Measurements from ENCODE around the gene SHANK2.
"Not testable (repeated sequence)": the region's sequence is repeated elsewhere in the genome, so short reads cannot be mapped to it uniquely, and the experiment has no call there.

SHANK2 gene

DNA sequence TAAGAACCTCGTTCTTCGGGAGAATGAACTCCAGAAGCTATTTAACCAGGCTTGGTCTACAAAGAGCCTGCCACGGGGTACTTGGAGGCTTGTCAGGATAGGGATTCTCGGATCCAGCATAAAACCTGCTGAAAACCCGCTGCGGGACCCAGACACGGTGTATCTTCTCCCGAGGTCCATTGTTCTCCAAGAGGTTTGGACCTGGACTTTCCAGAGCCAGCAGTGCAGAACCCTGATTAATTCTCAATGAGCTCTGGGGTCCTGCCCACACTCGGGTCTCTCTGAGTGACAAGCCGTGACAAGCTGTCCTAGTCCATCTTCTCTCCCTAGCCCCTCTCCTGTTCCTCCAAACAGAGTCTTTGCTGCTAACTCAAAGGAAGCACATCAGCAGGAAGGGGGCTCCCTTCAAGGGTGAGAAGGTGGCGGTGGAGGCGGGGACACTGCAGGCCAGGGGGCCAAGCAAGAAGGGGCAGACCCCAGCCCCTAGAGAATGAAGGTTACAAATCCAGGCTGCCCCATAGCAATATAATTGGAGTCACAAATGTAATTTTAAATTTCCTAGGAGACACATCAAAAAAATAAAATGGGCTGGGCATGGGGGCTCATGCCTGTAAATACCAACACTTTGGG lies 12.2 kb downstream of the SHANK2 start:
- Histone ChIP-seq H3K4me2 (peak overlapping the region; percentile 69 to 98 (median 89); a peak in 20 of 22 replicates), H4K20me1 (no peaks in the 10 kb centered on the region), H3K4me3 (no peak overlapping the region; a peak in 1 of 20 replicates), H3K9me3 (replicated peaks in 1 of 11) (no peaks in the 10 kb centered on the region), H3K36me3 (no peaks in the 10 kb centered on the region), H3K27ac (peak overlapping the region in 4 of 11 experiments; percentile 57 to 71 (median 65); a peak in 5 of 22 replicates), H3K9ac (no peak overlapping the region), H3K27me3 (peaks cover 0 to under 1% (median 0%) of the 10 kb centered on the region in 11 experiments; a peak in 1 of 22 replicates), H3K4me1 (peaks cover 17 to 38% (median 23%) of the 10 kb centered on the region in 10 experiments)
- TF ChIP-seq Cebpa-rat (IDR thresholded peaks at IDR 0.05) = no peak

DNA sequence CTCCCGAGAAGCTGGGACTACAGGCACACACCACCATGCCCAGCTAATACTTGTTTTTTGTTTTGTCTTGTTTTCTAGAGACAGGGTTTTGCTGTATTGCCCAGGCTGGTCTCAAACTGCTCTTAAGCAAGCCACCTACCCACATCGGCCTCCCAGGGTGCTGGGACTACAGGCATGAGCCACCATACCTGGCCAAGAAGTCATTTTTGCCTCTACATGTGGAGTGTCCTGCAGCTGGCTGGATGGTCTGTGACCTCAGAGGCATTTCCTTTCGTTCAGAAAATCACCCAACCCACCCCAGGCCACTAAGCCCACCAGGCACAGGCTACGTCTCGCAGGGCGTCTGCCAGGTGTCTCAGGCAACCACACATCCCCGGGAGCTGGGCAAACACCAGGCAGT lies 12.8 kb downstream of the SHANK2 start:
- Histone ChIP-seq H3K9ac (no peak overlapping the region), H3K4me3 (no peak overlapping the region), H3K27ac (no peak overlapping the region), H3K9me3 (replicated peaks in 1 of 11) (no peaks in the 10 kb centered on the region), H3K4me2 (peak overlapping the region in 1 of 11 experiments; percentile 69; a peak in 4 of 22 replicates), H3K36me3 (no peaks in the 10 kb centered on the region), H3K4me1 (peaks cover 17 to 38% (median 23%) of the 10 kb centered on the region in 10 experiments), H4K20me1 (no peaks in the 10 kb centered on the region), H3K27me3 (no peaks in the 10 kb centered on the region)
- TF ChIP-seq Cebpa-rat (IDR thresholded peaks at IDR 0.05) = no peak

DNA sequence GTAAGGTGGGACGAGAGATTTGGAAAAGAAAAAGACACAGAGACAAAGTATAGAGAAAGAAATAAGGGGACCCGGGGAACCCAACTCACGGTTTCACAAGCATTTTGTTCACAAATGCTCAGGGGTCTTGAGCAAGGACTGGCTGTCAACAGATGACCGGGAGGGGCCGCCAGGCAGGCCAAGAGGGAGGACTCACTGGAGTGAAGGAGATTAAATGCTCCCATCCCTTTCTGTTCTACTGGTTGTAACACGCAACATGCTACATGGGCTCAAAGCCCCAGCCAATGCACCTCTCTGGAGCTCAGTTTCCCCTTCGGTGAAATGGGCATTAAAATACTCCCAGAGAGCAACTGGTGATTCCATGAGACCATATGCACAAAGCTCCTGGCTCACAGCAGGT lies 13.4 kb downstream of the SHANK2 start:
- no peak overlapping the region for H3K4me2 ChIP-seq
- TF ChIP-seq Cebpa-rat (IDR thresholded peaks at IDR 0.05) = no peak

DNA sequence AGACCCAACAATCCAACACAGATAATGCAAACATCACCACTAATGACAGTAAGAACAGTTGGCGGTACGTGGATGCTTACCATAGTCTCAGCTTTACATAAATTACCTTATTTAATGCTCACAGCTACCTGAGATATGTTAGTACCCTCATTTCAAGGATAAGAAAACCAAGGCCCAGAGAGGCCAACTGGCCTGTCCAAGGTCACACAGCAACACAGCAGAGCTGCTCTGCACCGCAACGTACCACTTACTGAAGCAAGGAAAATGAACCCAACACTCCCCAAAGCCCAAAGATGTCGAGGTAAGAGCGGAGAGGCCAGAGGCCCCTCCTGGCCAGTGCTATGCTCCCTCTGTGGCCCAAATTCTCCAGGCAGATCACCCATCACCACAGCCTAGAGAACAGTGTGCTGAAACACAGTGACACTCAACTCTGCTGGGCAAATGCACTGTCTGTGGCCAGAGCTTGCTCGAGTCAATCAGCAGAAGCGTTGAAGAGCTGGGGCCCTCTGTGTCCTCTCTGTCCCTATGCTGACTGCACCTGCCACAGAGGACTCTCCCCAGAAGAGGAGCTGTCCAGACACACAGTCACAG lies 14.0 kb downstream of the SHANK2 start:
- no peak overlapping the region for H3K9ac ChIP-seq
- H3K27me3 ChIP-seq = no peaks in the 10 kb centered on the region
- no peaks in the 10 kb centered on the region for H3K36me3 ChIP-seq
- H3K4me1 ChIP-seq = peaks cover 17 to 36% (median 23%) of the 10 kb centered on the region in 10 experiments
- no peak overlapping the region for H3K27ac ChIP-seq
- H3K4me2 ChIP-seq = no peak overlapping the region
- no peak overlapping the region for H3K4me3 ChIP-seq
- H4K20me1 ChIP-seq = no peaks in the 10 kb centered on the region
- no peaks in the 10 kb centered on the region for H3K9me3 ChIP-seq (replicated peaks in 1 of 11)
- no peak for TF ChIP-seq Cebpa-rat (IDR thresholded peaks at IDR 0.05)

More for the DNA sequence above, 13.4 kb downstream of the SHANK2 start:
- Histone ChIP-seq H3K9ac (no peak overlapping the region), H3K9me3 (replicated peaks in 1 of 11) (no peaks in the 10 kb centered on the region), H3K4me1 (peaks cover 17 to 38% (median 23%) of the 10 kb centered on the region in 10 experiments), H3K27ac (no peak overlapping the region), H3K4me3 (no peak overlapping the region), H3K27me3 (no peaks in the 10 kb centered on the region), H4K20me1 (no peaks in the 10 kb centered on the region), H3K36me3 (no peaks in the 10 kb centered on the region)

DNA sequence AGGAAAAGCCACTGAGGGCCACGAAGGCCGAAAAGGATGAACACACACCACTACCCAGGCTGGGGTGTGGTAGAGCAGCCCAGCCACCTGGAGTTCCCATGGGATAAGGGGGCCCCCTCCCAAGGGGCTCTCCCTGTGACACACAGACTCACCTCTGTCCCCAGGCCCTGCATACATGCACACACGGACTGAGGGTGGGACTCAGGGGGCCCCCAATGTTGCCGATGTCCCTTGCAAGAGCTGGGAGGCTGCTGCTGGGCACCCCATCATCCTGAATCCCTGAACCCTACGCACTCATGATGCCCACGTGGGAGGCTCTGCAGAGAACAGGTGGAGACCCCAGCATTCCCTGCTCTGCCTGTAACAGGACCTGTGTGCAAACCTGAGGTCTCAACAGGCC lies 14.5 kb downstream of the SHANK2 start:
- Histone ChIP-seq H3K4me3 (no peak overlapping the region), H3K9ac (no peak overlapping the region), H3K36me3 (no peaks in the 10 kb centered on the region), H3K9me3 (replicated peaks in 1 of 11) (no peaks in the 10 kb centered on the region), H4K20me1 (no peaks in the 10 kb centered on the region), H3K4me2 (no peak overlapping the region), H3K27ac (no peak overlapping the region), H3K4me1 (peaks cover 17 to 32% (median 23%) of the 10 kb centered on the region in 10 experiments), H3K27me3 (no peaks in the 10 kb centered on the region)
- TF ChIP-seq Cebpa-rat (IDR thresholded peaks at IDR 0.05) = no peak

DNA sequence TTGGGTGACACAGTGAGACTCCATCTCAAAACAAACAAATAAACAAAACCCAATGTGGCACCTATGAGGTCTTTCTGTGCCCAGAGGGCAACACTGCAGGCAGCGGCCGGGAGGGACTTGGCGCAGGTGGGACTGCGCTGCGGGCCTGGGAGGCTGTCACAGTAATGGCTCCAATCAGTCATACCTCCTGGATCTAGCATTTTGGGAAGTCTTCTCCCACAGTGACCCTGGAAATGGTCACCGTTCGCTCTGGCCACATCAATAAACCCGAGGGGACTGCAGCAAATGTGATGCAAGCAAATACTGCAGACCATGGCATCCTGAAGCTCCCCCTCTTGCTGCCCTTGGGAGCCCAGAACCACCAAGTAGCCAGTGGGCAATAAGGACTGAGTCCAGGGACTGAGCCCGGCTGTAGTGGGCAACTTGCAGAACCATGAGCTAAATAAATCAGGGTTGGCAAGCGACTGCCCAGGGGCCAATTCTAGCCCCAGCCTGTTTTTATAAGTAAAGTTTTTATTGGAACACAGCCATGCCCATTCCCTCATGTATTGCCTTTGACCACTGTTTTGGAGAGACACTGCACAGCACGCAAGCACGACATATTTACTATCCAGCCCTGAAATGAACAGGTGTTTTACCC lies 15.4 kb downstream of the SHANK2 start:
- H3K4me3 ChIP-seq = no peak overlapping the region
- H3K4me2 ChIP-seq = no peak overlapping the region
- no peak for TF ChIP-seq Cebpa-rat (IDR thresholded peaks at IDR 0.05)
- peaks cover 0 to 3% (median 0%) of the 10 kb centered on the region in 11 experiments; a peak in 1 of 22 replicates for H3K9me3 ChIP-seq (replicated peaks in 1 of 11)
- H3K9ac ChIP-seq = no peak overlapping the region
- no peak overlapping the region for H3K27ac ChIP-seq
- no peaks in the 10 kb centered on the region for H3K36me3 ChIP-seq
- H4K20me1 ChIP-seq = no peaks in the 10 kb centered on the region
- no peaks in the 10 kb centered on the region for H3K27me3 ChIP-seq
- H3K4me1 ChIP-seq = peaks cover 17 to 25% (median 21%) of the 10 kb centered on the region in 10 experiments

DNA sequence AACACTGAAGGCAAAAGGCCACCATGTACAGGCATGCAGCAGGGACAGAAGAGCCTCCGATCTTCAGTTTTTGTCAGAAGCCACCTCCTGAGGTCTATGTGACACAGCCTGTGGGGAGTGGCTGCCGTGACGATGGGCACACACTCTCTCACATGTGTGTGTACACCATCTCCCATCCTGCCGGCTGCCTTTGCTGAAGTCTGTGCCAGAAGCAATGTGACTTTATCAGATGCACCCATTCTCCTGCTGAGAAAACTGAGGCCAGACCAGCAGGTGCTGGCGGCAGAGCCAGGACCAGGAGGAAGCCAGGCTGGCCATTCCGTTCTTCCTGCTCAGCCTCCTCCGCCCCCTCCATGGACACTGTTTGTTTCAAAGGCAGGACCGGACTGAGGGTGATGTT lies 16.7 kb downstream of the SHANK2 start:
- no peak for TF ChIP-seq Cebpa-rat (IDR thresholded peaks at IDR 0.05)
- no peaks in the 10 kb centered on the region for H4K20me1 ChIP-seq
- no peak overlapping the region for H3K4me2 ChIP-seq
- no peaks in the 10 kb centered on the region for H3K27me3 ChIP-seq
- H3K36me3 ChIP-seq = no peaks in the 10 kb centered on the region
- no peak overlapping the region for H3K4me3 ChIP-seq
- no peak overlapping the region for H3K27ac ChIP-seq
- H3K9ac ChIP-seq = no peak overlapping the region
- H3K4me1 ChIP-seq = peaks cover 5 to 12% (median 9%) of the 10 kb centered on the region in 10 experiments
- peaks cover 0 to 8% (median 0%) of the 10 kb centered on the region in 11 experiments; a peak in 1 of 22 replicates for H3K9me3 ChIP-seq (replicated peaks in 1 of 11)

DNA sequence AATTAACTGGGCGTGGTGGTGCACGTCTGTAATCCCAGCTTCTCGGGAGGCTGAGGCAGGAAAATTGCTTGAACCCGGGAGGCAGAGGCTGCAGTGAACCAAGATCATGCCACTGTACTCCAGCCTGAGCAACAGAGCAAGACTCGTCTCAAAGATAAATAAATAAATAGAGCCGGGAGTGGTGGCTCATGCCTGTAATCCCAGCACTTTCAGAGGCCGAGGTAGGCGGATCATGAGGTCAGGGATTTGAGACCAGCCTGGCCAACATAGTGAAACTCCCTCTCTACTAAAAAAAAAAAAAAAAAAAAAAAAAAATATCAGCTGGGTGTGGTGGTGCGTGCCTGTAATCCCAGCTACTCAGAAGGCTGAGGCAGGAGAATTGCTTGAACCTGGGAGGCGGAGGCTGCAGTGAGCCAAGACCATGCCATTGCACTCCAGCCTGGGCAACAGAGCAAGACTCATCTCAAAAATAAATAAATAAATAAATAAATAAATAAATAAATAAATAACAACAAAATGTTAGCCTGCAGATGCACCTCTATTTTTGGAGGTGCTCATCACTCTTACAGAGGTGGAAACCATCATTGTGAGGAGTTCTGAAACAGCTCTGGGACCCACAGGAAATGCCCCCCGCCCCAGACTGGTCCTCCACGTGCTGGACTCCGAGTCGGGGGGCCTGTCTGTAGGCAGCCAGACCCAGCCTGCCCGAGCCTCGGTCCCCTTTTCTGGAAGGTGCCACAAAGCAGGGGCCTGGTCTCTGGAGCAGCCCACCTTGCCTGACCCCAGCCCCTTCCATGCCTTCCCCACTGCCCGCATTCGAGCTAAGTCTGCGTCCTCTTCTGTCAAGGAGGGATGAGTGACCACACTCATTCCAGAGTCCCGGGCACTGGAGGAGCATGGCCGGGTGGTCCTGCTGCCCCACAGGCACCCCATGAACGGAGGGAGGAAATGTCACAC lies 18.2 kb downstream of the SHANK2 start:
- H3K36me3 ChIP-seq, H4K20me1 ChIP-seq, H3K4me3 ChIP-seq: not testable (repeated sequence)

DNA sequence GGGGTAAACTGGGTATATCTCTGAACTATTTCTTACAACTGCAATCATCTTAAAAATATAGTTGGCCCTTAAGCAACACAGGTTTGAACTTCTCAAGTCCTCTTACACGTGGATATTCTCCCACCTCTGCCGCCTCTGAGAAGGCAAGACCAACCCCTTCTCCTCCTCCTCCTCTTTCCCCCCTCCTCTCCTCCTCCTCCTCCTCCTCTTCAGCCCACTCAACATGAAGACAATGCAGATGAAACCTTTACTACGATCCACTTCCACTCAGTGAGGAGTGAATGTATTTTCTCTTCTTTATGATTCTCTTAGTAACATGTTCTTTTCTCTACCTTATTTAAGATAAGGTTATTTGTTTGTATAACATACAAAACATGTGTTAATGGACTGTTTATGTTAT lies 20.0 kb downstream of the SHANK2 start:
- H3K9me3 ChIP-seq (replicated peaks in 1 of 11) = peaks cover 15 to 28% (median 22%) of the 10 kb centered on the region in 11 experiments
- TF ChIP-seq Cebpa-rat (IDR thresholded peaks at IDR 0.05) = no peak
- no peak overlapping the region for H3K4me3 ChIP-seq

More for the DNA sequence above, 18.2 kb downstream of the SHANK2 start:
- peaks cover under 1 to 11% (median 4%) of the 10 kb centered on the region in 11 experiments; a peak in 11 of 22 replicates for H3K9me3 ChIP-seq (replicated peaks in 1 of 11)
- H3K4me2 ChIP-seq, H3K27ac ChIP-seq, H3K9ac ChIP-seq, H3K27me3 ChIP-seq, H3K4me1 ChIP-seq: not testable (repeated sequence)

More for the DNA sequence above, 20.0 kb downstream of the SHANK2 start:
- no peak overlapping the region for H3K9ac ChIP-seq
- H3K27me3 ChIP-seq = no peaks in the 10 kb centered on the region
- no peak overlapping the region for H3K27ac ChIP-seq
- no peaks in the 10 kb centered on the region for H3K36me3 ChIP-seq
- no peaks in the 10 kb centered on the region for H4K20me1 ChIP-seq
- no peaks in the 10 kb centered on the region for H3K4me1 ChIP-seq
- H3K4me2 ChIP-seq = no peak overlapping the region
